Activated B cell treated with CpG ODN at 0.5 μM for 24 hours (primary cell): ENCODE data around the gene DNAH12. TPM values are rescaled to one million over a fixed set of nuclear protein-coding genes. Genes with fewer than 3 reads are reported as not detected.
"Not testable (repeated sequence)": the region's sequence is repeated elsewhere in the genome, so short reads cannot be mapped to it uniquely, and the experiment has no call there.

Experiments
- ATAC-seq: fragments of 200-7000 bp; cut with Tn5 transposase; one replicate; pipeline ENCODE4 v1.10.0; 2021; ENCODE audit warnings: low read depth, mild to moderate bottlenecking, moderate library complexity
- CTCF ChIA-PET: fragments of 350-600 bp; sonication (Branson Sonifier 250); formaldehyde crosslinking; loops from one replicate; lab custom pipeline; 2021; ENCODE audit warnings: antibody characterized with exemption; lab: Charles Lee
- POLR2A ChIA-PET: fragments of 350-600 bp; sonication (Branson Sonifier 250); formaldehyde crosslinking; loops from one replicate; lab custom pipeline; 2021; ENCODE audit warnings: antibody characterized with exemption; lab: Charles Lee
- DNase-seq: peaks from one replicate; pipeline ENCODE4 v3.0.0; 2022
- H3K27ac Mint-ChIP-seq: one replicate; pipeline ENCODE4 v1.8.0; 2020; ENCODE audit warnings: mixed read lengths
- H3K27me3 Mint-ChIP-seq: one replicate; pipeline ENCODE4 v1.8.0; 2021; ENCODE audit warnings: mixed read lengths
- H3K36me3 Mint-ChIP-seq: one replicate; pipeline ENCODE4 v1.8.0; 2021; ENCODE audit warnings: low read depth, mixed read lengths
- H3K4me1 Mint-ChIP-seq: one replicate; pipeline ENCODE4 v1.8.0; 2021; ENCODE audit warnings: mixed read lengths
- H3K4me3 Mint-ChIP-seq: one replicate; pipeline ENCODE4 v1.8.0; 2020; ENCODE audit warnings: mild to moderate bottlenecking, mixed read lengths
- H3K9me3 Mint-ChIP-seq: one replicate; pipeline ENCODE4 v1.8.0; 2020; ENCODE audit warnings: mixed read lengths
- CTCF ChIP-seq: fragments of 200-600 bp; IDR thresholded peaks from one replicate; pipeline ENCODE4 v1.8.0; 2022; ENCODE audit warnings: antibody characterized with exemption, mild to moderate bottlenecking
- intact Hi-C: fragments of 100-400 bp; cut with micrococcal nuclease; formaldehyde crosslinking; loops from one replicate; pipeline ENCODE4 v1.15.1; 2024
- total RNA-seq: library from RNA; stranded (reverse); gene quantifications from 2 replicates; pipeline ENCODE4 v1.2.3, GENCODE V29; 2022

Gene DNAH12
- total RNA-seq, 1 donor from 2014 or later: 0.22 TPM

GRCh38 chr3:57383406-57383805 lies 160.7 kb downstream of the DNAH12 start:
- peak; percentile 21 for ATAC-seq
- Mint-ChIP-seq H3K27me3 (no peaks in the 10 kb centered on the region), H3K4me3 (no peak overlapping the region), H3K36me3 (no peaks in the 10 kb centered on the region), H3K9me3 (no peaks in the 10 kb centered on the region), H3K27ac (no peak overlapping the region), H3K4me1 (peaks cover 13% of the 10 kb centered on the region)
- ChIA-PET CTCF (interaction anchor here (1.0 kb wide), 1 partner anchor 14 kb away, joined by 3 read pairs; no protein-coding TSS in a partner anchor), POLR2A (no interaction called here)
- no peak for TF ChIP-seq CTCF
- no peak for DNase-seq
- intact Hi-C loops: no loop called here

- no peak overlapping the region for H3K4me3 Mint-ChIP-seq
- ChIA-PET POLR2A (no interaction called here), CTCF (no interaction called here)
- TF ChIP-seq CTCF: no peak
- peaks cover 13% of the 10 kb centered on the region for H3K4me1 Mint-ChIP-seq
- no peaks in the 10 kb centered on the region for H3K27me3 Mint-ChIP-seq
- intact Hi-C loops: no loop called here
- no peak overlapping the region for H3K27ac Mint-ChIP-seq
- DNase-seq (no peak), ATAC-seq (no peak)
- H3K9me3 Mint-ChIP-seq: no peaks in the 10 kb centered on the region
- no peaks in the 10 kb centered on the region for H3K36me3 Mint-ChIP-seq
These were observed 161.2 kb downstream of the DNAH12 start for GRCh38 chr3:57382933-57383332.

DNA sequence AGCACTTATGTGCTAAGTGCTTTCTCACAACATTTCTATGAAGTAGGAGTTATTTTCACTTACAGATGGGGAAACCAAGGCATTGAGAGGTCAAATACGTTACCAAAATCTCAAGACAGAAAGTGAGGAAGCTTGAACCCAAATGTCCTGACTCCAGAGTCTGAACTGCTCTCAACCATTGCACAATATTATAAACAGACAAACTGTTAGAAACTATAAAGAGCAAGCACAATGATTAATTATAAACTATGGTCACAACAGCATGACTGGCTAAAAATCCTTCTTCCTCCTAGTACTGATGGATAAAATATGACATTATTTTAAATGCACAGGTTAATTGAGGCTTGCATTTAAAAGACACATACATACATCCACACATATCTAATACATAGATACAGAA lies 173.8 kb downstream of the DNAH12 start:
- POLR2A ChIA-PET: no interaction called here
- peaks cover 2% of the 10 kb centered on the region for H3K36me3 Mint-ChIP-seq
- no peak overlapping the region for H3K4me3 Mint-ChIP-seq
- TF ChIP-seq CTCF: no peak
- CTCF ChIA-PET: no interaction called here
- H3K27me3 Mint-ChIP-seq: peaks cover 5% of the 10 kb centered on the region
- no peak overlapping the region for H3K27ac Mint-ChIP-seq
- peaks cover 12% of the 10 kb centered on the region for H3K9me3 Mint-ChIP-seq
- DNase-seq (no peak), ATAC-seq (no peak)
- no peaks in the 10 kb centered on the region for H3K4me1 Mint-ChIP-seq
- intact Hi-C loops: no loop called here

- H3K36me3 Mint-ChIP-seq, POLR2A ChIA-PET, intact Hi-C loops, ATAC-seq, DNase-seq, H3K27ac Mint-ChIP-seq, H3K4me1 Mint-ChIP-seq, H3K4me3 Mint-ChIP-seq, H3K9me3 Mint-ChIP-seq: not testable (repeated sequence)
- peaks cover 10% of the 10 kb centered on the region for H3K27me3 Mint-ChIP-seq
- CTCF ChIA-PET: interaction anchor here (1.1 kb wide), 1 partner anchor 33 kb away, joined by 3 read pairs; no protein-coding TSS in a partner anchor
These were observed 179.1 kb downstream of the DNAH12 start for GRCh38 chr3:57365089-57365488.

- ATAC-seq, H3K4me3 Mint-ChIP-seq, intact Hi-C loops, H3K27me3 Mint-ChIP-seq, H3K27ac Mint-ChIP-seq, H3K36me3 Mint-ChIP-seq, H3K9me3 Mint-ChIP-seq, CTCF ChIA-PET, POLR2A ChIA-PET, DNase-seq: not testable (repeated sequence)
- H3K4me1 Mint-ChIP-seq: peaks cover 19% of the 10 kb centered on the region
These were observed 187.9 kb downstream of the DNAH12 start for GRCh38 chr3:57356275-57356674.

DNA sequence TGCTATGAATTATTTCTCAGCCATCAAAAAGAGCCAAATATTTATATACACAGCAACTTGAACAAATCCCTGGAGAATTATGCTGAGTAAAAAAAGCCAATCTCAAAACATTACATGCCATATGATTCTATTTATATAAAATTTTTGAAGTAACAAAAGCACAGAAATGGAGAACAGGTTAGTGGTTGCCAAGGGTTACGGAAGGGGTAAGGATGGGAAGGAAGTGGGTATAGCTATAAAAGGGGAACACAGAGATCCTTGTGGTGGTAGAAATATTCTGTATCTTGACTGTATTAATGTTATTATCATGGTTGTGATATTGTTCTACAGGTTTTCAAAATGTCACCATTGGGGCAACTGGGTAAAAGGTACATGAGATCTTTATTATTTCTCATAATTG lies 189.4 kb downstream of the DNAH12 start:
- ChIA-PET POLR2A (no interaction called here), CTCF (no interaction called here)
- H3K4me3 Mint-ChIP-seq: no peak overlapping the region
- H3K27me3 Mint-ChIP-seq: no peaks in the 10 kb centered on the region
- TF ChIP-seq CTCF: no peak
- no peaks in the 10 kb centered on the region for H3K36me3 Mint-ChIP-seq
- H3K27ac Mint-ChIP-seq: no peak overlapping the region
- H3K9me3 Mint-ChIP-seq: no peaks in the 10 kb centered on the region
- ATAC-seq: peak; percentile 42
- intact Hi-C loops: no loop called here
- no peak for DNase-seq
- H3K4me1 Mint-ChIP-seq: peaks cover 19% of the 10 kb centered on the region
